ENCODE data around the gene OXER1.

Gene OXER1

GRCh38 chr2:42793334-42794270 is 29.7 kb upstream of the OXER1 start:
- DNase-seq = no peak

DNA sequence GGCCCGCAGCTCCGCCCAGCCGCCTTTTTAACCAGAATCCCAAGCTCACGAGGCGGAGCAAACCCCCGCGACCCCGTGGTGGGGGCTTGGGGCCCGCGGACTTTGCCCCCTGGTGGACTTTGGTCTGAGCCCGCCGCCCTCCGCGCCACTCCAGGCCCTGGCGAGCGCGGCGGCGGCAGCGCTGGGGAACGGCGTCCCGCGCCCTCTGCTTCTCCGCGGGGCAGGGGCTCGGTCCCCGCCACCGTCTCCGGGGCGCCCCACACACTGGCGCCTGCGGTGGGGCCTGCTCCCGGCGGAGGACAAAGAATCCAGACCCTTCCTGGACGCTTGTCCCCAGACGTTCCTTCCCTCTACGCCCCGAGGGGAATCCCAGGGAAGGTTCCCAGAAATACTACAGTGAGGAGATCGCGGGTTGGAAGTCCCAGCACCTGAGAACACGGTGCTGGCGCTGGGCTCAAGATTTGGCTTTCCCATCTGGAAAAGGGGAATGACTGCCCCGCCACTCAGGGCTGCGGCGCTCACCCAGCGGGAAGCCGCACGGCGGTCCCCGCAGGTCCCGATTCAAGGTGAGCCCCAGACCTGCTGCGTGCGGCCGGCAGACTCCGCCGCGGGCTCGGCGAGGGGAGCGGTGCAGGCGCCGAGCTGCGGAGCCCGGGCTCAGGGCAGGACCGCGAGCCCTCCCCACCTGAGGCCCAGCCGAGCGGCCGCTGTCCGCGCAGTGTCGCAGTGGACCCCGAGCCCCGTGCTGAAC is 28.8 kb upstream of the OXER1 start, which contains the start of gene HAAO:
Gene HAAO, minus strand, starts transcription at position 1 of the 751 bp plus-strand sequence. CDS start 47 bp downstream, outside the sequence.
- DNase-seq = no peak

GRCh38 chr2:42792087-42792582 is 28.2 kb upstream of the OXER1 start:
- no peak for DNase-seq

DNA sequence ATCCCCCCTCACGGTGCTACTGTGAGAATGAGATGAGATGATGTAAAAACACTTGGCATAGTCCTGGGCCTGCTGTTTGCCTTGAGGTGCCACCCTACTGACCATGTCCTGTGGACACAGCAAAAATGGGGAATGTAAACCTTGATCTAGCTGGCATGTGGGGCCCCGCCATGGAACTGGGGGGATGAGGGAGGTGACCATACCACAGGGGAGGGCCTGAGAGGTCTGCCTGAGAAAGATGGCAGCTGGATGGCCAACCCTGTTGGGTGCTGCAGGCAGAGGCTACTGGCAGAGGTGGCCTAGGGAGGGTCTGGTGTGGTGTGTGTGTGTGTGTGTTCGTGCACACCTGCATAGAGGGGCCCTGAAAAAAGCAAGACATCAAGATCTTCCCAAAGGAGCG is 27.7 kb upstream of the OXER1 start:
- no peak for DNase-seq

DNA sequence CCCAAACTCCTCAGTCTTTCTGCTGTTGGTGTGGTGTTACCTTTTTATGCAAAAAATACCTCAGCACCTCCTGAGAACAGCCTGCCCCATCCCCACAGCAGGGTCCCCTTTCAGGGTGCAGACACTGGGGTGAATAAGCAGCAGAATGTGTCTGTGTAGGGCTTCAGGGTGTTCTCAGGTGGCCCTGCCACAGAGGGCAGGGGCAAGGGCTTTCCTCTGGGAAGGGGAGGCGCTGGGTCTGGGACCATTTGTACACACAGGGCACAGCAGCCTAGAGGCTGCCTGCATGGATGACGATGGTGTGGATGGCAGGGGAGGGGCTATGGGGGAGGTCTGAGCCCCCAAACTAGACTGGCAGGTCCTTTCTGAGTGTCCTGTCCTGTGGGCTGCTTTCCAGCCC is 25.8 kb upstream of the OXER1 start:
- no peak for DNase-seq

- no peak for DNase-seq
Measured at GRCh38 chr2:42788882-42789281, 24.9 kb upstream of the OXER1 start.

- DNase-seq = no peak
Measured at GRCh38 chr2:42788478-42788793, 24.5 kb upstream of the OXER1 start.

DNA sequence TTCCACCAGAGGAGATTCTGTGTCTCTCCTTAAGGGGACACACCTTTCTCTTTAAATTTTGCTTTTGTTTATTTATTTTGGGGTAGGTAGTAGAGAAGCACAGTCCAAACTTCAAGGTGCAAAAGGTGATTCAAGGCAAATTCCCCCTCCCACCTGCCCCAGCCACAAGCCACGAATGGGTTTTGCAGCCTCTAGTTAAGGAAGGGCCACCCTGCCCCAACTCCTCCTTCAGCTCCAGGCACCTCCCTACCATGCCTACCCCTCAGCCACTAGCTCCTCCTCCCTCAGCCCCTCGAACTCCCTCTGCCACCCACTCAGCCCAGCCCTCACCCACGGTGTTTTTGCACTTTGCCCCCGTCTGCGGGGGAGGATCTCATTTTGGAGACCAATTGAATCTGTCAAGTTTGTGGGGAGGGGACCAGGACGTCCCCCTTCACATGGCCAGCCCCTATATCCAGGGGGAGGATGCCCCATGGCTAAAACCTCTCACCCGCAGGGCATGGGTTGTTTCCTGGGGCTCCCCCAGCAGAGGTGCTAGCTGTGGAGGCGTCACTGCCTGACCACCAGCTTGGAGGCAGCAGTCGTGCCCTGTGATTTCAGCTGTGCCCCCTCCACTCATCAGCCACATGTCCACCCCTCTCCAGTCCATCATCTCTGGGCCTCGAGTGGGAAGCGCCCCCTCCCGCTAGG is 24.0 kb upstream of the OXER1 start:
- DNase-seq = no peak

DNA sequence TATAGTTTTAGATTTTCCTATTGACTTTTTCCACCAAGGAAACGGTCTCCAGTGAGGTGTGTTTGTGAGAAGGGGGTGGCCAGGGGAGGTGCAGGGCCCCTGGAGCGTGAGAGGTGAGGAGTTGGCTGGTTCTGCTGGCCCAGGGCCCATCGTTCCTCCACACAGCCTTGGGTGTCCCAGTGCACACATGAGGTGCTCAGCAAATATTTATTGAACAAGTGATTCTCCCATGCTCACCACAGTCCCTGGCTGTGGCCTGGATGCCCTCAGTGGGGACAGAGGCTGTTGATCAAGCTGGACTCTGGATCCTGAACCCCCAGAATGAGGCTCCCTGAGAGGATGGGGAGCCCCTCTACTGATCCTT is 23.5 kb upstream of the OXER1 start:
- DNase-seq = no peak

- DNase-seq = no peak
Measured at GRCh38 chr2:42786561-42787345, 22.8 kb upstream of the OXER1 start.

GRCh38 chr2:42784204-42784880 is 20.4 kb upstream of the OXER1 start:
- DNase-seq = no peak

DNA sequence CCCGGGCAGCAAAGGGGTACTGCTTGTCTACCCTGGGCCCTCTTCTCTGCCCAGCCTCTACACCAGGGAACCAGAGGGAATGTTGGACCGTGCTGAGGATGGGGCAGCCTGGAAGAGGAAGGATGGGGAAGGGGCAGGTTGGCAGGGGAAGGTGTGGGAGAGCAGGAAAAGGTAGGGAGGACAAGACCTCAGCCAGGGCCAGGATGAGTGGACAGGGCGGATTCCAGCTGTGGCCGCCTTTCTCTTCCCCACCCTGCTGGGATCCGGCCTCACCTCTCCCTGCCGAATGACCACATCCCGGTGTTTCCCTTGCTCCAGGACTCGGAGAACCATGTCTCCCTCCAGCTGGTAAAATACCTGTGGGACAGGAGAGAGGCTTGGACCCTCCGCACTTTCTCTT is 19.6 kb upstream of the OXER1 start:
- no peak for DNase-seq

- DNase-seq = no peak
Measured at GRCh38 chr2:42781181-42781580, 17.2 kb upstream of the OXER1 start.

DNA sequence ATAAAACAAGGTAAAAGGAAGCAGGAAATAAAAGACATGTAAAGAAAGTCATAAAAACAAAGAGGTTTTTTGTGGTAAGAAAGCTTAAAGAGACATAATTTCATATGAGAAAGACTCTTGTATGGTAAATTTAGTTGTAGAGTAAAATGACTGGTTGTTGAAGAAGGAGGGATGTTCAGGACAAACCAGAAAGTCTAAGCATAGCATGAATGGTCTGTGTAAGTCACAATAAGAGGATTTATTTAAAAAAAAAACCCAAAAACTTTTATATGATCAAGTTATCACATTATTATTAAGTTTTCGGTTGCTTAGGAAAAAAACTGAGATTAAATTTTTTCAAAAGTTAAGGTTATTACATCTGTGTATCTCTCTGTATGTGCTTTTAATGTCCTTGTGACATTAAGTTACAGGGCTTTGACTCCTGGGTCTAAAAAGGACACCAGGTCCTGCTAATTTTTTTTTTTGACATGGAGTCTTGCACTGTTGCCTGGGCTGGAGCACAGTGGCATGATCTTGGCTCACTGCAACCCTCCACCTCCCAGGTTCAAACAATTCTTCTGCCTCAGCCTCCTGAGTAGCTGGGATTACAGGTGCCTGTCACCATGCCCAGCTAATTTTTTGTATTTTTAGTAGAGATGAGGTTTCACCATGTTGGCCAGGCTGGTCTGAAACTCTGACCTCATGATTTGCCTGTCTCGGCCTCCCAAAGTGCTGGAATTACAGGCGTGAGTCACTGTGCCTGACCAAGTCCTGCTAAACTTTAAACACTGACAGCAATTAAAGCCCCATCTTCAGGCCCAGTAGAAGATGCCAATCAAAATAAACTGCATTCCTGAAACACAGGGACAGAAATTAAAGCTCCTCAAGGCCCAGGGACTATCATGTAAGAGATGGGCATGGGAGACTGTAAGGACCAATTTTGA is 14.2 kb upstream of the OXER1 start:
- no peak for DNase-seq

GRCh38 chr2:42775810-42776209 is 11.9 kb upstream of the OXER1 start:
- no peak for DNase-seq

DNA sequence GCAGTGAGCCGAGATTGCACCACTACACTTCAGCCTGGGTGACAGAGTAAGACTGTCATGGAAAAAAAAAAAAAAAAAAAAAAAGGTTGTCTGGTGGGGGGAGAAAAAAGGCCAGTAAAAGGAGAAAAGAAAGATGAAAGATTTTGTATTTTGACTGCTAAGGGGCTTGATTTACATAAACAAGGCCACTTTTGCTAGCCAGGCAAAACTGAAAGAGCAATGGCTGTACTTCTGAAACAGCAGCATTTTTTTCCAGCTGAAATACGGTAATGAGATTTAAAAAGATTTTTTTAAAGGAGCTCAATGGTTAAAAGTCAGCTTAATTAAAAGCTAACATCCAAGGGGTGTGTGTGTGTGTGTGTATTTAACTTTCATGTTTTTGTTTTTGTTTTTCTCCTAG is 11.3 kb upstream of the OXER1 start:
- DNase-seq = no peak

- no peak for DNase-seq
Measured at GRCh38 chr2:42771546-42772153, 7.7 kb upstream of the OXER1 start.

- DNase-seq = no peak
Measured at GRCh38 chr2:42770288-42771131, 6.6 kb upstream of the OXER1 start.

GRCh38 chr2:42769583-42770287 is 5.8 kb upstream of the OXER1 start:
- DNase-seq = no peak

Data from NCI-H526 treated with DMSO at 0.1 percent for 48 hours (cell line).